Mesothelial cell of epicardium (in vitro differentiated cells): ENCODE data around the gene NXF2. TPM values are rescaled to one million over a fixed set of nuclear protein-coding genes. Genes with fewer than 3 reads are reported as not detected.
A peak's percentile ranks its signal among the peaks of the same experiment; 100 is the strongest.
"Not testable (repeated sequence)": the region's sequence is repeated elsewhere in the genome, so short reads cannot be mapped to it uniquely, and the experiment has no call there.

Source experiments
- DNase-seq, 2 experiments: peaks; one replicate each; pipeline ENCODE4 v3.0.0; 2021; ENCODE audit warnings: low spot score in 2 of 2; ENCODE audit not compliant: unreplicated experiment in 2 of 2
- H3K27ac Mint-ChIP-seq: 2 replicates; pipeline ENCODE4 v1.8.0; 2021; ENCODE audit warnings: mixed read lengths
- H3K27me3 Mint-ChIP-seq: 2 replicates; pipeline ENCODE4 v1.8.0; 2021; ENCODE audit warnings: low read depth, mixed read lengths
- H3K36me3 Mint-ChIP-seq: 2 replicates; pipeline ENCODE4 v1.8.0; 2021; ENCODE audit warnings: mixed read lengths
- H3K4me1 Mint-ChIP-seq: 2 replicates; pipeline ENCODE4 v1.8.0; 2021; ENCODE audit warnings: mixed read lengths
- H3K4me3 Mint-ChIP-seq: 2 replicates; pipeline ENCODE4 v1.8.0; 2021; ENCODE audit warnings: mild to moderate bottlenecking, moderate library complexity, mixed read lengths
- H3K9me3 Mint-ChIP-seq: 2 replicates; pipeline ENCODE4 v1.8.0; 2021; ENCODE audit warnings: mixed read lengths
- CTCF ChIP-seq: fragments of 200-600 bp; sonication (generic); IDR thresholded peaks from one replicate; pipeline ENCODE4 v1.5.0; 2021; ENCODE audit warnings: antibody characterized with exemption; ENCODE audit not compliant: unreplicated experiment
- total RNA-seq: library from RNA; stranded (reverse); gene quantifications from 3 replicates; pipeline ENCODE4 v1.2.1, GENCODE V29; 2021

Gene NXF2
- total RNA-seq: not detected in 3 replicates

- H3K36me3 Mint-ChIP-seq, H3K4me3 Mint-ChIP-seq, H3K9me3 Mint-ChIP-seq, H3K27ac Mint-ChIP-seq, H3K27me3 Mint-ChIP-seq, DNase-seq, H3K4me1 Mint-ChIP-seq: not testable (repeated sequence)
Observed at GRCh38 chrX:102246893-102247292, at the start of gene NXF2. TSS of gene NXF2 (plus strand) at chrX:102247167. CDS start at chrX:102307079, 59,912 bp downstream.

GRCh38 chrX:102207940-102208339 is 39.0 kb upstream of the NXF2 start:
- H3K27me3 Mint-ChIP-seq, H3K4me3 Mint-ChIP-seq, H3K9me3 Mint-ChIP-seq, H3K27ac Mint-ChIP-seq, H3K36me3 Mint-ChIP-seq, H3K4me1 Mint-ChIP-seq, DNase-seq: not testable (repeated sequence)

GRCh38 chrX:102214986-102215385 is 32.0 kb upstream of the NXF2 start, which contains the start of gene TCP11X1:
TSS of gene TCP11X1 (plus strand) at chrX:102215301.
- not testable (repeated sequence) for H3K27ac Mint-ChIP-seq, H3K9me3 Mint-ChIP-seq, H3K27me3 Mint-ChIP-seq, DNase-seq, H3K36me3 Mint-ChIP-seq, H3K4me3 Mint-ChIP-seq, H3K4me1 Mint-ChIP-seq

GRCh38 chrX:102216497-102216896 is 30.5 kb upstream of the NXF2 start:
- H3K4me1 Mint-ChIP-seq, H3K9me3 Mint-ChIP-seq, H3K36me3 Mint-ChIP-seq, DNase-seq, H3K27me3 Mint-ChIP-seq, H3K4me3 Mint-ChIP-seq, H3K27ac Mint-ChIP-seq: not testable (repeated sequence)

- peak in 1 of 2 experiments; percentile 1 for DNase-seq
- H3K9me3 Mint-ChIP-seq, H3K4me1 Mint-ChIP-seq, H3K4me3 Mint-ChIP-seq, H3K27me3 Mint-ChIP-seq, H3K36me3 Mint-ChIP-seq, H3K27ac Mint-ChIP-seq: not testable (repeated sequence)
Observed at GRCh38 chrX:102235678-102236077, 11.3 kb upstream of the NXF2 start.

- not testable (repeated sequence) for H3K27me3 Mint-ChIP-seq, H3K9me3 Mint-ChIP-seq, H3K27ac Mint-ChIP-seq, H3K4me1 Mint-ChIP-seq, H3K36me3 Mint-ChIP-seq, DNase-seq, H3K4me3 Mint-ChIP-seq
Observed at GRCh38 chrX:102240265-102240664, 6.7 kb upstream of the NXF2 start.

- H3K27me3 Mint-ChIP-seq, H3K4me3 Mint-ChIP-seq, DNase-seq, H3K4me1 Mint-ChIP-seq, H3K36me3 Mint-ChIP-seq, H3K27ac Mint-ChIP-seq, H3K9me3 Mint-ChIP-seq: not testable (repeated sequence)
Observed at GRCh38 chrX:102272231-102272630, 25.3 kb downstream of the NXF2 start.

GRCh38 chrX:102338162-102338561 is 91.2 kb downstream of the NXF2 start:
- no peaks in the 10 kb centered on the region for H3K27me3 Mint-ChIP-seq

More at GRCh38 chrX:102338162-102338561, 91.2 kb downstream of the NXF2 start:
- Mint-ChIP-seq H3K36me3 (peaks cover 3% of the 10 kb centered on the region), H3K4me3 (no peak overlapping the region), H3K27ac (no peak overlapping the region), H3K9me3 (peaks cover 30% of the 10 kb centered on the region), H3K4me1 (no peaks in the 10 kb centered on the region)
- DNase-seq: no peak
- no peak for TF ChIP-seq CTCF
